GM12864 (cell line): ENCODE data around the gene PLXNB1.

Experiments
- DNase-seq: peaks from one replicate; pipeline ENCODE4 v3.0.0-alpha.2; 2011; ENCODE audit warnings: low read depth
- H3K4me3 ChIP-seq: 2 replicates; pipeline ENCODE4 v1.5.1; 2011; ENCODE audit warnings: mild to moderate bottlenecking, low read depth, low read length, control low read depth
- TF ChIP-seq, protein P1 (sequence below): IDR thresholded peaks from 2 replicates; pipeline ENCODE4 v1.5.1; 2011; ENCODE audit warnings: low read depth, mild to moderate bottlenecking, moderate library complexity, low read length, control low read depth, inconsistent platforms; ENCODE audit errors: missing control alignments

The PLXNB1 gene

DNA sequence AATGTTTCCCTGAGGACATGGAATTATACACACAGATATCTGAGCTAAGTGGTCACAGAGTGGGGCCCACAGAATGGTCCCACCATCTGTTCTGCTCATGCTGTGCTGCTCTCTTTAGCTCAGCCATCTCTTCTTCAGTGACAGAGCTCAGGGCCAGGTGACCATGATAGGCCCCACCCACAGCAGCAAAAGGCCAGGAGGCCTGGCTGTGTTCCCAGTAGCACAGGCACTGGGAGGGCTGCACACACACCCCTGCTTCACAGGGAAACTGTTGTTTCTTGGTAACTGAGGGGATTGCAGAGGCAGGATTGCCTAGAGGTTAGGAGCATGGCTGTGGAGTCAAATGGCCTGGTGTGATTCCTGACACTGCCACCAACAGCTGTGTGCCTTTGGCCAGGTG is 62.7 kb downstream of the PLXNB1 start:
- TF ChIP-seq, protein P1, sequence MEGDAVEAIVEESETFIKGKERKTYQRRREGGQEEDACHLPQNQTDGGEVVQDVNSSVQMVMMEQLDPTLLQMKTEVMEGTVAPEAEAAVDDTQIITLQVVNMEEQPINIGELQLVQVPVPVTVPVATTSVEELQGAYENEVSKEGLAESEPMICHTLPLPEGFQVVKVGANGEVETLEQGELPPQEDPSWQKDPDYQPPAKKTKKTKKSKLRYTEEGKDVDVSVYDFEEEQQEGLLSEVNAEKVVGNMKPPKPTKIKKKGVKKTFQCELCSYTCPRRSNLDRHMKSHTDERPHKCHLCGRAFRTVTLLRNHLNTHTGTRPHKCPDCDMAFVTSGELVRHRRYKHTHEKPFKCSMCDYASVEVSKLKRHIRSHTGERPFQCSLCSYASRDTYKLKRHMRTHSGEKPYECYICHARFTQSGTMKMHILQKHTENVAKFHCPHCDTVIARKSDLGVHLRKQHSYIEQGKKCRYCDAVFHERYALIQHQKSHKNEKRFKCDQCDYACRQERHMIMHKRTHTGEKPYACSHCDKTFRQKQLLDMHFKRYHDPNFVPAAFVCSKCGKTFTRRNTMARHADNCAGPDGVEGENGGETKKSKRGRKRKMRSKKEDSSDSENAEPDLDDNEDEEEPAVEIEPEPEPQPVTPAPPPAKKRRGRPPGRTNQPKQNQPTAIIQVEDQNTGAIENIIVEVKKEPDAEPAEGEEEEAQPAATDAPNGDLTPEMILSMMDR, result no peak
- H3K4me3 ChIP-seq, result no peak overlapping the region
- no peak for DNase-seq

DNA sequence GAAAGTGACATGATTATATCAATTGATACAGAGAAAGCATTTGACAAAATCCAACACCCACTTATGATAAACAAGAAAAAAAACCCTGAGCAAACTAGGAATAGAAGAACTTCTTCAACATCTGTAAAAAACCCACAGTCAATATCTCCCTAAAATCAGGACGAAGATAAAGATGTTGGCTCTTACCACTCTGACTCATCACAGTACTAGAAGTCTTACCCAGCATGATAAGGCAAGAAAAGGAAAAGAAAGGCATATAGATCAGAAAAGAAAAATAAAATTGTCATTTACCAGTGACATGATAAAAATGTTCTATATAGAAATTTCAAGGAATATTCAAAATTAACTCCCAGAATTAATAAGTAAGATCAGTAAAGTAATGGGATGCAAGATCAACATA is 65.0 kb downstream of the PLXNB1 start:
- no peak for DNase-seq
- no peak overlapping the region for H3K4me3 ChIP-seq
- TF ChIP-seq, protein P1, result no peak

DNA sequence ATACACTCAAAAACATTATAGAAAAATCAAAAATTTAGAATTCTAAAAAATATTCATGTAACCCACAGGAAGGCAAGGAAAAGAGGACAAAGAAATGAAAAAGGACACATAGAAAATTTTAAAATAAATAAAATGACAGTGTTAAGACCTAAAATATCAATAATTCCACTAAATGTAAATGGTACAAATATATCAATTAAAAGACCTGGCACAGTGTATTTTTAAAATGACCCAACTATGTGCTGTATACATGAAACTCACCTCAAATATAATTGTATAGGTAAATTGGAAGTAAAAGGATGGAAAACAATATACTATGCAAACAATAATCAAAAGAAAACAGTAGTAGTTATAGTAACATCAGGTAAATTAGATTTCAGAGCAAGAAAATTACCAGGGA is 68.0 kb downstream of the PLXNB1 start:
- TF ChIP-seq, protein P1, result no peak
- DNase-seq, result no peak
- no peak overlapping the region for H3K4me3 ChIP-seq

DNA sequence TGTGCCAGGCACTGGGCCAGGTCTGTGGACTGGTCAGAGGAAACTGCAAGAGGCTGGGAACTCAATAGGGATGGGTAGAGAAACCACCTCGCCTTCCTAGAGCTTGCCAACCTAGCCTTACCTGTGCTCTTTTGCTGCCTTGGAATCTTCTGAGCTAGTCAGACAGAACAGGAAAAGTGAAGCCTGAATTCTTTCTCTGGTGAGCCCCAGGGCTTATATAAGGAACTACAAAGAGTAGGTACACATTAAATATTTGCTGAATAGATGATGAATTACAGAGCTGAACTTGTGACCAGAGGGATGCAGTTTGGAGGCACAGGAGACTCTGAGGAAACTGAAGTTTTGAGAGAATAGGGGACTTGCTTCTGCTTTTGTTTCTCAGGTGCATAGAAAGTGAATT is 73.5 kb downstream of the PLXNB1 start:
- DNase-seq, result no peak
- H3K4me3 ChIP-seq, result no peak overlapping the region
- TF ChIP-seq, protein P1, result no peak

DNA sequence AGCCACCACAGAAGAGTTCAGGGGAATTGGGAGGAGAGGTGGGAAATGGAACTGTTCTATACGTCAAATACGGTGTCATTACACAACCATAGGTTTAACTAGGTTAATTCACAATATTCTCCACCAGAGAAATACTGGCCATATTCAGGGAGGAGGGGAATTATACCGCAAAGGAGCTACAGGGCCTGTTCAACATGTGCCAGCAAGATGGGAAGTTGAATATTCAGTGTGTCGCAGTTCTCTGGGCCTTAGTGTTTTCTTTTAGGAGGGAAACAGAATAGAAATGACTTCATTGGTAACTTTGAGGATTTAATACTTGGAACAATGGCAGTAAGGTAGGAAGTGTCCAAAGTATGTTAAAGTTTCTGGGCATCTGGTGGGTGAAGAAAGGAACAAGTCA is 75.9 kb downstream of the PLXNB1 start:
- DNase-seq, result no peak
- TF ChIP-seq, protein P1, result no peak
- no peak overlapping the region for H3K4me3 ChIP-seq
